Keratinocyte (primary cell): ENCODE results near the gene C4orf50. TPM values are rescaled to one million over a fixed set of nuclear protein-coding genes. Genes with fewer than 3 reads are reported as not detected.

ENCODE experiments used
- DNase-seq: peaks from one replicate; pipeline ENCODE4 v3.0.0-alpha.2; 2011; ENCODE audit warnings: low read depth, missing footprints, low spot score
- FAIRE-seq: peaks from 2 replicates; lab custom pipeline; 2011; peaks lifted over from hg19 to GRCh38; lab: Jason Lieb, UNC
- H2AFZ ChIP-seq: 2 replicates; pipeline ENCODE4 v1.6.0; 2012; ENCODE audit warnings: low read length, control low read depth, inconsistent platforms; ENCODE audit not compliant: control insufficient read depth
- H3K27ac ChIP-seq: 2 replicates; pipeline ENCODE4 v1.5.1; 2011; ENCODE audit warnings: low read length; ENCODE audit not compliant: control insufficient read depth, insufficient read depth
- H3K27me3 ChIP-seq: 3 replicates; pipeline ENCODE4 v1.6.0; 2011; ENCODE audit warnings: low read length; ENCODE audit not compliant: control insufficient read depth, insufficient read depth; ENCODE audit errors: extremely low read depth
- H3K36me3 ChIP-seq, 2 experiments: 2 replicates in 1 of 2; 3 replicates in 1 of 2; pipeline ENCODE4 v1.5.1; 2011; ENCODE audit warnings: low read length in 2 of 2, mild to moderate bottlenecking in 1 of 2; ENCODE audit not compliant: control insufficient read depth in 2 of 2, insufficient read depth in 2 of 2; ENCODE audit errors: extremely low read depth in 1 of 2
- H3K4me1 ChIP-seq: 3 replicates; pipeline ENCODE4 v1.5.1; 2011; ENCODE audit warnings: low read length; ENCODE audit not compliant: control insufficient read depth, insufficient read depth; ENCODE audit errors: extremely low read depth
- H3K4me2 ChIP-seq: 3 replicates; pipeline ENCODE4 v1.6.0; 2011; ENCODE audit warnings: low read depth, low read length; ENCODE audit not compliant: control insufficient read depth, insufficient read depth; ENCODE audit errors: extremely low read depth
- H3K4me3 ChIP-seq, 3 experiments: fragments of 200-600 bp in 1 of 3; sonication (generic) in 1 of 3; 2 replicates in 2 of 3; 3 replicates in 1 of 3; pipeline ENCODE4 v1.5.1; 2011 to 2016; ENCODE audit warnings: low read length in 3 of 3, mild to moderate bottlenecking in 3 of 3, control low read depth in 2 of 3, inconsistent platforms in 1 of 3, low read depth in 1 of 3, mixed read lengths in 1 of 3, mixed run types in 1 of 3, moderate library complexity in 1 of 3; ENCODE audit not compliant: control insufficient read depth in 2 of 3, insufficient read depth in 2 of 3; ENCODE audit errors: extremely low read depth in 1 of 3
- H3K79me2 ChIP-seq: 2 replicates; pipeline ENCODE4 v1.6.0; 2012; ENCODE audit warnings: low read length; ENCODE audit not compliant: control insufficient read depth, insufficient read depth
- H3K9ac ChIP-seq: 3 replicates; pipeline ENCODE4 v1.6.0; 2011; ENCODE audit warnings: low read length; ENCODE audit not compliant: control insufficient read depth, insufficient read depth; ENCODE audit errors: extremely low read depth
- H3K9me1 ChIP-seq: 3 replicates; pipeline ENCODE4 v1.6.0; 2011; ENCODE audit warnings: low read length; ENCODE audit not compliant: control insufficient read depth, insufficient read depth; ENCODE audit errors: extremely low read depth
- H3K9me3 ChIP-seq: 2 replicates; pipeline ENCODE4 v1.5.1; 2012; ENCODE audit warnings: low read depth, low read length; ENCODE audit not compliant: control insufficient read depth
- H4K20me1 ChIP-seq: 3 replicates; pipeline ENCODE4 v1.6.0; 2011; ENCODE audit warnings: low read length; ENCODE audit not compliant: control insufficient read depth, insufficient read depth; ENCODE audit errors: extremely low read depth
- EZH2 ChIP-seq: IDR thresholded peaks from one replicate; pipeline ENCODE4 v1.6.1; 2012; ENCODE audit warnings: inconsistent platforms, mild to moderate bottlenecking, low read length, moderate library complexity
- dilution Hi-C: fragments of 300-500 bp; cut with MboI; formaldehyde crosslinking; loops from one replicate; pipeline ENCODE4 v1.7.0; 2020; ENCODE audit warnings: low sequenced_read_pairs; ENCODE audit not compliant: extremely low pct_ligation_motif_present
- polyA plus RNA-seq, 5 experiments: library from polyadenylated mRNA; depleted of rRNA in 3 of 5; stranded (reverse) in 3 of 5; stranded (forward) in 1 of 5; unstranded in 1 of 5; fragments of >200 nt; gene quantifications; 1 replicate in 1 of 5; 2 replicates in 3 of 5; 3 replicates in 1 of 5; pipeline versions ENCODE4 v1.2.1 to v1.2.3, GENCODE V29; 2011 to 2012; ENCODE audit warnings: missing spikeins in 2 of 5, low read depth in 1 of 5, low replicate concordance in 1 of 5
- TF ChIP-seq, protein P1 (sequence below), 3 experiments: IDR thresholded peaks in 1 of 3; conservative IDR thresholded peaks in 1 of 3; optimal IDR thresholded peaks in 1 of 3; 2 replicates in 2 of 3; 3 replicates in 1 of 3; pipeline versions ENCODE3 to v1.5.1; 2011; ENCODE audit warnings: low read length in 3 of 3, mild to moderate bottlenecking in 3 of 3, moderate library complexity in 2 of 3, control low read depth in 1 of 3, inconsistent platforms in 1 of 3; ENCODE audit not compliant: insufficient read depth in 2 of 3; ENCODE audit errors: extremely low read depth in 1 of 3

C4orf50 gene
- polyA plus RNA-seq, 1 donor (not counting 4 experiments of a cell fraction or from before 2014, with no cell fraction given), result not detected

DNA sequence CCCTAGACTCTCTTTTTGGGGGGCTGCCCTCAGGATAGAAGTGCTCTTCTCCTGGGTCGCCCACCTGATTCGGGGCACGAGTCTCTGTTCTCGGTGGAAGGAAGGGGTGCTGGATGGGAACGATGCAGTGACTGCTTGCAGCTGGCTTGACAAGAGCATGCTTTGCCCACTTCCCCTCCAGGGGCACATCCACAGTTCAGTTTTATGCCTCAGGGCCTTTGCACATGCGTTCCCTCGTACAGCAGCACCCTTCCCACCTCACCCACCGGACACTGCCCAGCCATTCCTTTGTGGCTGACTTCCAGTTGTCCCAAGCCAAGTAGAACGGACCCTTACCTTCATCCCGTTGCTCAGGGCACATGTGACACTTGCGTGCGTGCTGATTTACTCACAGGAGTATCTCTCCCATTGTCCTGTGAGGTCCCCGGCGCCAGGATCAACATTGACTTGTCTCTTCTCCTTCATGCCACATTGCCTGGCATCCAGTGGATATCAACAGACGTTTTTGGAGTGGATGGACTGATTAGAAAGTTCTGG is 60.0 kb downstream of the C4orf50 start:
- H3K9ac ChIP-seq, result no peak overlapping the region
- H3K36me3 ChIP-seq, result no peaks in the 10 kb centered on the region
- H3K4me2 ChIP-seq, result no peak overlapping the region
- dilution Hi-C loops, result no loop called here
- H3K9me3 ChIP-seq, result no peaks in the 10 kb centered on the region
- no peaks in the 10 kb centered on the region for H3K79me2 ChIP-seq
- TF ChIP-seq, protein P1, sequence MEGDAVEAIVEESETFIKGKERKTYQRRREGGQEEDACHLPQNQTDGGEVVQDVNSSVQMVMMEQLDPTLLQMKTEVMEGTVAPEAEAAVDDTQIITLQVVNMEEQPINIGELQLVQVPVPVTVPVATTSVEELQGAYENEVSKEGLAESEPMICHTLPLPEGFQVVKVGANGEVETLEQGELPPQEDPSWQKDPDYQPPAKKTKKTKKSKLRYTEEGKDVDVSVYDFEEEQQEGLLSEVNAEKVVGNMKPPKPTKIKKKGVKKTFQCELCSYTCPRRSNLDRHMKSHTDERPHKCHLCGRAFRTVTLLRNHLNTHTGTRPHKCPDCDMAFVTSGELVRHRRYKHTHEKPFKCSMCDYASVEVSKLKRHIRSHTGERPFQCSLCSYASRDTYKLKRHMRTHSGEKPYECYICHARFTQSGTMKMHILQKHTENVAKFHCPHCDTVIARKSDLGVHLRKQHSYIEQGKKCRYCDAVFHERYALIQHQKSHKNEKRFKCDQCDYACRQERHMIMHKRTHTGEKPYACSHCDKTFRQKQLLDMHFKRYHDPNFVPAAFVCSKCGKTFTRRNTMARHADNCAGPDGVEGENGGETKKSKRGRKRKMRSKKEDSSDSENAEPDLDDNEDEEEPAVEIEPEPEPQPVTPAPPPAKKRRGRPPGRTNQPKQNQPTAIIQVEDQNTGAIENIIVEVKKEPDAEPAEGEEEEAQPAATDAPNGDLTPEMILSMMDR (optimal IDR thresholded peaks at IDR 0.05 in 1 of 3, IDR thresholded peaks at IDR 0.05 in 1 of 3, conservative IDR thresholded peaks at IDR 0.05 in 1 of 3; ENCODE audit: extremely low read depth in 1 of 3, insufficient read depth in 2 of 3, low read length in 3 of 3), result no peak
- no peak for TF ChIP-seq EZH2
- no peak overlapping the region for H3K4me3 ChIP-seq
- DNase-seq, result no peak
- H3K9me1 ChIP-seq, result no peaks in the 10 kb centered on the region
- no peaks in the 10 kb centered on the region for H4K20me1 ChIP-seq
- H3K27me3 ChIP-seq, result peaks cover 18% of the 10 kb centered on the region
- H3K4me1 ChIP-seq, result no peaks in the 10 kb centered on the region
- no peak for FAIRE-seq
- H3K27ac ChIP-seq, result no peak overlapping the region
- no peak overlapping the region for H2AFZ ChIP-seq

- Histone ChIP-seq H3K27ac (no peak overlapping the region), H4K20me1 (no peaks in the 10 kb centered on the region), H3K79me2 (no peaks in the 10 kb centered on the region), H3K9ac (no peak overlapping the region), H3K36me3 (no peaks in the 10 kb centered on the region), H3K4me1 (no peaks in the 10 kb centered on the region), H3K9me3 (no peaks in the 10 kb centered on the region), H3K27me3 (peaks cover 18% of the 10 kb centered on the region), H3K4me3 (no peak overlapping the region), H2AFZ (no peak overlapping the region), H3K9me1 (no peaks in the 10 kb centered on the region), H3K4me2 (no peak overlapping the region)
- dilution Hi-C loops, result no loop called here
- TF ChIP-seq, protein P1 (optimal IDR thresholded peaks at IDR 0.05 in 1 of 3, IDR thresholded peaks at IDR 0.05 in 1 of 3, conservative IDR thresholded peaks at IDR 0.05 in 1 of 3; ENCODE audit: extremely low read depth in 1 of 3, insufficient read depth in 2 of 3, low read length in 3 of 3), result no peak
- TF ChIP-seq EZH2, result no peak
- DNase-seq (no peak), FAIRE-seq (no peak)
Observed at GRCh38 chr4:5957076-5957475, 61.2 kb downstream of the C4orf50 start.
